Endothelial cell of umbilical vein (primary cell): ENCODE data around the gene GUK1. TPM values are rescaled to one million over a fixed set of nuclear protein-coding genes. Genes with fewer than 3 reads are reported as not detected.

ENCODE experiments used
- BruUV-seq: library from RNA; stranded (reverse); fragments of 400-500 nt; replicated peaks from 2 replicates; lab custom pipeline; 2021; lab: Mats Ljungman, UMichigan
- CTCF ChIA-PET: fragments of 300-600, 350-600 bp; sonication (Branson Sonifier 250); formaldehyde crosslinking; loops from one replicate; lab custom pipeline; 2021; ENCODE audit warnings: antibody characterized with exemption, inconsistent platforms; lab: Charles Lee
- POLR2A ChIA-PET: fragments of 300-600, 350-600 bp; sonication (Branson Sonifier 250); formaldehyde crosslinking; loops from one replicate; lab custom pipeline; 2021; ENCODE audit warnings: antibody characterized with exemption, inconsistent platforms; lab: Charles Lee
- DNase-seq: peaks from one replicate; pipeline ENCODE4 v3.0.0-alpha.2; 2011; ENCODE audit warnings: low read depth, low spot score
- FAIRE-seq: peaks from 2 replicates; lab custom pipeline; 2011; peaks lifted over from hg19 to GRCh38; lab: Jason Lieb, UNC
- H2AFZ ChIP-seq: 2 replicates; pipeline ENCODE4 v1.6.0; 2012; ENCODE audit warnings: low read depth, low read length, control low read depth, inconsistent platforms
- H3K27ac ChIP-seq: 2 replicates; pipeline ENCODE4 v1.5.1; 2011; ENCODE audit warnings: low read depth, mild to moderate bottlenecking, control low read depth, low read length, moderate library complexity; ENCODE audit not compliant: insufficient read depth
- H3K27me3 ChIP-seq, 2 experiments: 2 replicates each; pipeline versions ENCODE4 v1.6.0 to v1.6.1; 2011; ENCODE audit warnings: low read length in 2 of 2, mixed read lengths in 1 of 2; ENCODE audit not compliant: control insufficient read depth in 2 of 2, insufficient read depth in 2 of 2
- H3K36me3 ChIP-seq, 2 experiments: 2 replicates in 1 of 2; 3 replicates in 1 of 2; pipeline ENCODE4 v1.5.1; 2011; ENCODE audit warnings: low read length in 2 of 2, mild to moderate bottlenecking in 1 of 2, moderate library complexity in 1 of 2; ENCODE audit not compliant: control insufficient read depth in 2 of 2, insufficient read depth in 2 of 2; ENCODE audit errors: extremely low read depth in 1 of 2
- H3K4me1 ChIP-seq: 3 replicates; pipeline ENCODE4 v1.5.1; 2011; ENCODE audit warnings: mild to moderate bottlenecking, low read length; ENCODE audit not compliant: control insufficient read depth, insufficient read depth; ENCODE audit errors: extremely low read depth
- H3K4me2 ChIP-seq: 2 replicates; pipeline ENCODE4 v1.6.1; 2011; ENCODE audit warnings: low read length, control low read depth, mixed read lengths; ENCODE audit not compliant: insufficient read depth
- H3K4me3 ChIP-seq, 3 experiments: fragments of 200-600 bp in 1 of 3; sonication (generic), shearing (Covaris generic) in 1 of 3; replicated peaks in 1 of 3; 2 replicates each; pipeline ENCODE4 v1.5.1; 2011 to 2016; ENCODE audit warnings: control low read depth in 3 of 3, low read length in 3 of 3, mild to moderate bottlenecking in 2 of 3, inconsistent platforms in 1 of 3, low read depth in 1 of 3, moderate library complexity in 1 of 3; ENCODE audit not compliant: insufficient read depth in 1 of 3
- H3K79me2 ChIP-seq: 2 replicates; pipeline ENCODE4 v1.6.0; 2012; ENCODE audit warnings: low read length, inconsistent platforms; ENCODE audit not compliant: control insufficient read depth, insufficient read depth
- H3K9ac ChIP-seq: replicated peaks from 2 replicates; pipeline ENCODE3; 2011; ENCODE audit warnings: low read length, control low read depth; ENCODE audit not compliant: insufficient read depth; ENCODE audit errors: extremely low read depth
- H3K9me1 ChIP-seq: replicated peaks from 3 replicates; pipeline ENCODE4 v1.6.0; 2011; ENCODE audit warnings: mild to moderate bottlenecking, low read length; ENCODE audit not compliant: control insufficient read depth, insufficient read depth; ENCODE audit errors: extremely low read depth
- H3K9me3 ChIP-seq: replicated peaks from 2 replicates; pipeline ENCODE4 v1.5.1; 2012; ENCODE audit warnings: low read length, inconsistent platforms; ENCODE audit not compliant: control insufficient read depth, insufficient read depth
- H4K20me1 ChIP-seq: replicated peaks from 2 replicates; pipeline ENCODE3; 2011; ENCODE audit warnings: mild to moderate bottlenecking, low read length; ENCODE audit not compliant: control insufficient read depth, insufficient read depth; ENCODE audit errors: extremely low read depth
- EZH2 ChIP-seq: IDR thresholded peaks from 2 replicates; pipeline ENCODE4 v1.6.1; 2012; ENCODE audit warnings: borderline replicate concordance, low read depth, mild to moderate bottlenecking, moderate library complexity, low read length, inconsistent platforms; ENCODE audit not compliant: severe bottlenecking
- FOS ChIP-seq: IDR thresholded peaks from 2 replicates; pipeline ENCODE4 v1.6.1; 2011; ENCODE audit warnings: mild to moderate bottlenecking, low read length, moderate library complexity, borderline replicate concordance; ENCODE audit not compliant: insufficient read depth
- GATA2 ChIP-seq: IDR thresholded peaks from 2 replicates; pipeline ENCODE4 v1.7.0; 2011; ENCODE audit warnings: low read depth, mild to moderate bottlenecking, moderate library complexity, mixed read lengths, low read length; ENCODE audit not compliant: insufficient read length, insufficient read depth
- JUN ChIP-seq: IDR thresholded peaks from 2 replicates; pipeline ENCODE4 v1.6.1; 2011; ENCODE audit warnings: borderline replicate concordance, low read depth; ENCODE audit not compliant: insufficient read length, insufficient read depth
- MYC ChIP-seq: IDR thresholded peaks from one replicate; pipeline ENCODE4 v1.6.1; 2011; ENCODE audit warnings: mild to moderate bottlenecking, low read depth, low read length
- POLR2A ChIP-seq: IDR thresholded peaks from 2 replicates; pipeline ENCODE4 v1.6.1; 2012; ENCODE audit warnings: low read depth, mild to moderate bottlenecking, control low read depth, low read length
- POLR2AphosphoS5 ChIP-seq: IDR thresholded peaks from 2 replicates; pipeline ENCODE4 v1.6.1; 2012; ENCODE audit warnings: low read depth, mild to moderate bottlenecking, control low read depth, low read length, moderate library complexity; ENCODE audit not compliant: insufficient read depth
- dilution Hi-C: fragments of 300-500 bp; cut with MboI; formaldehyde crosslinking; loops from one replicate; pipeline ENCODE4 v1.15.0; 2019; ENCODE audit warnings: low sequenced_read_pairs; ENCODE audit not compliant: extremely low pct_ligation_motif_present
- intact Hi-C: fragments of 100-400 bp; cut with micrococcal nuclease; formaldehyde crosslinking; loops from one replicate; pipeline ENCODE4 v1.10.0; 2022
- polyA plus RNA-seq, 4 experiments: library from polyadenylated mRNA; depleted of rRNA in 3 of 4; stranded (reverse) in 3 of 4; unstranded in 1 of 4; fragments of >200 nt; gene quantifications; 2 replicates each; pipeline versions ENCODE4 v1.2.1 to v1.2.3, GENCODE V29; 2011 to 2012; ENCODE audit warnings: missing spikeins in 1 of 4
- total RNA-seq: library from RNA; stranded (reverse); gene quantifications from 2 replicates; pipeline ENCODE4 v1.2.3, GENCODE V29; 2021
- TF ChIP-seq, protein P1 (sequence below), 2 donors: IDR thresholded peaks; 1 replicate in 1 of 2; 2 replicates in 1 of 2; pipeline ENCODE4 v1.5.1; 2011; ENCODE audit warnings: low read length in 2 of 2, mild to moderate bottlenecking in 2 of 2, moderate library complexity in 2 of 2, control low read depth in 1 of 2, inconsistent platforms in 1 of 2, low read depth in 1 of 2; ENCODE audit not compliant: insufficient read depth in 1 of 2; ENCODE audit errors: extremely low read depth in 1 of 2
- TF ChIP-seq, protein P2 (sequence below): IDR thresholded peaks from 2 replicates; pipeline ENCODE4 v1.6.1; 2011; ENCODE audit not compliant: insufficient read depth, insufficient read length

Gene GUK1
- total and polyA plus RNA-seq, 2 donors (not counting 3 experiments of a cell fraction or from before 2014, with no cell fraction given) = 239 to 742 TPM

DNA sequence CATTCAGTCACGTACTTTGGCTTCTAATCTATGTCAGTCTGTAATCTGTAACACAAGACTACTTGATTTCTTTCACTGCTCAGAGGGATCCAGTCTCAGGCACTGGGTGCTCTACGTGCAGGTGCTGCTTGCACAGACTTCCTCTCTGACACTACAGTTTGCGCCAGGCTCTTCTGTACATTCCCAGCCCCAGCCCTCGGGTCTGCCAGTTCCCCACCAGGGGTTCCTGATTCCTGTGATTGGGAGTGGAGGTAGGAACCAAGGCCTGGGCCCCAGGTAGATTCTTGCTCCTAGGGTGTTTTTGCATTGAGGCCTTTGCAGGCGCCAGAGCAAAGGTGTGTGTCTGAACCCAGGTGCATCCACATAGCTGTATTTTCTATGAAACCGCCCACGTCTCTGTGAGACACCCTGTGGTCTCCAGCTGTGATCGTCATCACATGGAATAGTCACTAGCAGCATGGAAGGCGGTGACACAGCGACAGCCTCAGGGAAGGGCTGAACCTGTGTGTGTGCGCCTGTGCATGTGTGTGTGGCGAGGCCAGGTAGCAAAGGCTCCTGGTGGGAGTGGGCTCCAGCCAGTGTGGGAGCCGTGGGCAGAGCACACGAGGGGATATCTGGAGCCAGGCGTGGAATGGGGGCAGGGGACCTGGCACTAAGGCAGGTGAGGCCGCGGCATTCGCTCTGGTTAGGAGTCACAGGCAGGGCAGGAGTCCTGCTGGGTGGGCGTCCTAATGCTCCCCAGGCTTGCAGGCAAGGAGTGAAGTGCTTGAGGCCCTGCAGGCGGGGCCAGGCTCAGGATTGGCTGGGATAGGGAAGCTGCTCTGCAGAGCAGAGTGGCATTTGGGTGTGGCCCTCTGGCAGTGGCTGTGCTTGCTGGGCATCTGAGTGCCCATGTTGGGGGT is 14.8 kb downstream of the GUK1 start:
- no peak overlapping the region for H2AFZ ChIP-seq
- dilution Hi-C loops (no loop called here), intact Hi-C loops (no loop called here)
- no peaks in the 10 kb centered on the region for H4K20me1 ChIP-seq
- ChIA-PET CTCF (interaction anchor here (1.0 to 3.3 kb wide), 2 partner anchors 10 to 24 kb away, joined by 3 to 10 read pairs; partner anchors contain the start of gene IBA57), POLR2A (no interaction called here)
- H3K9me3 ChIP-seq = no peaks in the 10 kb centered on the region
- no peak overlapping the region for H3K9ac ChIP-seq
- no peak overlapping the region for H3K4me2 ChIP-seq
- BruUV-seq = no TSS peak
- TF ChIP-seq GATA2 (no peak), FOS (no peak), POLR2A (no peak), POLR2AphosphoS5 (no peak), EZH2 (no peak), JUN (no peak), MYC (no peak)
- TF ChIP-seq, protein P1, sequence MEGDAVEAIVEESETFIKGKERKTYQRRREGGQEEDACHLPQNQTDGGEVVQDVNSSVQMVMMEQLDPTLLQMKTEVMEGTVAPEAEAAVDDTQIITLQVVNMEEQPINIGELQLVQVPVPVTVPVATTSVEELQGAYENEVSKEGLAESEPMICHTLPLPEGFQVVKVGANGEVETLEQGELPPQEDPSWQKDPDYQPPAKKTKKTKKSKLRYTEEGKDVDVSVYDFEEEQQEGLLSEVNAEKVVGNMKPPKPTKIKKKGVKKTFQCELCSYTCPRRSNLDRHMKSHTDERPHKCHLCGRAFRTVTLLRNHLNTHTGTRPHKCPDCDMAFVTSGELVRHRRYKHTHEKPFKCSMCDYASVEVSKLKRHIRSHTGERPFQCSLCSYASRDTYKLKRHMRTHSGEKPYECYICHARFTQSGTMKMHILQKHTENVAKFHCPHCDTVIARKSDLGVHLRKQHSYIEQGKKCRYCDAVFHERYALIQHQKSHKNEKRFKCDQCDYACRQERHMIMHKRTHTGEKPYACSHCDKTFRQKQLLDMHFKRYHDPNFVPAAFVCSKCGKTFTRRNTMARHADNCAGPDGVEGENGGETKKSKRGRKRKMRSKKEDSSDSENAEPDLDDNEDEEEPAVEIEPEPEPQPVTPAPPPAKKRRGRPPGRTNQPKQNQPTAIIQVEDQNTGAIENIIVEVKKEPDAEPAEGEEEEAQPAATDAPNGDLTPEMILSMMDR (IDR thresholded peaks at IDR 0.05; ENCODE audit: extremely low read depth in 1 of 2, insufficient read depth in 1 of 2, low read depth in 1 of 2, low read length in 2 of 2) = no peak
- TF ChIP-seq, protein P2, sequence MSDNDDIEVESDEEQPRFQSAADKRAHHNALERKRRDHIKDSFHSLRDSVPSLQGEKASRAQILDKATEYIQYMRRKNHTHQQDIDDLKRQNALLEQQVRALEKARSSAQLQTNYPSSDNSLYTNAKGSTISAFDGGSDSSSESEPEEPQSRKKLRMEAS = no peak
- H3K4me1 ChIP-seq = no peaks in the 10 kb centered on the region
- no peaks in the 10 kb centered on the region for H3K79me2 ChIP-seq
- no peak for DNase-seq
- H3K36me3 ChIP-seq = no peaks in the 10 kb centered on the region
- H3K4me3 ChIP-seq = no peak overlapping the region
- FAIRE-seq = no peak
- H3K27me3 ChIP-seq = no peaks in the 10 kb centered on the region
- H3K27ac ChIP-seq = no peak overlapping the region
- H3K9me1 ChIP-seq = no peaks in the 10 kb centered on the region
